A673 (cell line): Measurements from ENCODE around the gene PRAC2. TPM values are rescaled to one million over a fixed set of nuclear protein-coding genes. Genes with fewer than 3 reads are reported as not detected.

ENCODE experiments used
- BruUV-seq: library from RNA; stranded (reverse); fragments of 400-500 nt; replicated peaks from 2 replicates; lab custom pipeline; 2021; lab: Mats Ljungman, UMichigan
- CTCF ChIA-PET: fragments of 300-600 bp; sonication (Branson Sonifier 250); formaldehyde crosslinking; loops from one replicate; lab custom pipeline; 2022; ENCODE audit warnings: antibody characterized with exemption; lab: Charles Lee
- POLR2A ChIA-PET: fragments of 300-600 bp; sonication (Branson Sonifier 250); formaldehyde crosslinking; loops from one replicate; lab custom pipeline; 2022; ENCODE audit warnings: antibody characterized with exemption; ENCODE audit not compliant: low non-redundant PET; lab: Charles Lee
- DNase-seq: peaks from one replicate; pipeline ENCODE4 v3.0.0-alpha.2; 2015; ENCODE audit warnings: low spot score
- H3K27ac ChIP-seq: fragments of 200-600 bp; sonication (generic); 2 replicates; pipeline ENCODE4 v1.5.1; 2016; ENCODE audit warnings: mixed run types, low read depth, mild to moderate bottlenecking, mixed read lengths, antibody characterized with exemption, low read length; ENCODE audit not compliant: poor library complexity, severe bottlenecking
- H3K27me3 ChIP-seq: fragments of 200-600 bp; sonication (generic); replicated peaks from 2 replicates; pipeline ENCODE4 v1.6.1; 2017; ENCODE audit warnings: mixed run types, low read depth, mild to moderate bottlenecking, mixed read lengths, antibody characterized with exemption, low read length; ENCODE audit not compliant: insufficient read depth, poor library complexity
- H3K36me3 ChIP-seq: fragments of 200-600 bp; sonication (generic); 2 replicates; pipeline ENCODE4 v1.6.1; 2016; ENCODE audit warnings: mixed run types, mild to moderate bottlenecking, mixed read lengths, antibody characterized with exemption, low read length; ENCODE audit not compliant: insufficient read depth, poor library complexity, severe bottlenecking
- H3K4me1 ChIP-seq: fragments of 200-600 bp; sonication (generic); 2 replicates; pipeline ENCODE4 v1.6.1; 2017; ENCODE audit warnings: mixed run types, mild to moderate bottlenecking, mixed read lengths, antibody characterized with exemption, low read length; ENCODE audit not compliant: insufficient read depth, poor library complexity, severe bottlenecking
- H3K4me3 ChIP-seq: fragments of 200-600 bp; sonication (generic); 2 replicates; pipeline ENCODE4 v1.5.1; 2016; ENCODE audit warnings: low read depth, mixed run types, mild to moderate bottlenecking, mixed read lengths, low read length; ENCODE audit not compliant: poor library complexity, severe bottlenecking
- H3K9me3 ChIP-seq: fragments of 200-600 bp; sonication (generic); 2 replicates; pipeline ENCODE4 v1.6.1; 2016; ENCODE audit warnings: mixed run types, low read depth, mild to moderate bottlenecking, mixed read lengths, antibody characterized with exemption, low read length; ENCODE audit not compliant: poor library complexity, severe bottlenecking
- EZH2 ChIP-seq: fragments of 200-600 bp; sonication (generic); IDR thresholded peaks from 2 replicates; pipeline ENCODE4 v1.6.1; 2017; ENCODE audit warnings: borderline replicate concordance, low read depth, mild to moderate bottlenecking, mixed read lengths, antibody characterized with exemption, low read length; ENCODE audit not compliant: poor library complexity, severe bottlenecking
- intact Hi-C: fragments of 100-400 bp; cut with micrococcal nuclease; formaldehyde crosslinking; loops from one replicate; pipeline ENCODE4 v1.10.0; 2022; ENCODE audit not compliant: unreplicated experiment
- microRNA-seq: library from miRNA; unstranded; fragments of <30 nt; microRNA quantifications from one replicate; pipeline ENCODE4 v1.2.0, GENCODE V29; 2021
- total RNA-seq: library from RNA; stranded (reverse); gene quantifications from 2 replicates; pipeline ENCODE4 v1.2.3, GENCODE V29; 2021
- TF ChIP-seq, protein P1 (sequence below): fragments of 300-800, 200-600 bp; sonication (generic); conservative IDR thresholded peaks from 2 replicates; pipeline ENCODE4 v1.5.1; 2017; ENCODE audit warnings: low read depth, mild to moderate bottlenecking, antibody characterized with exemption, low read length, moderate library complexity, mixed read lengths

PRAC2 gene
- total RNA-seq, 1 experiment from 2014 or later: 25.5 TPM

DNA sequence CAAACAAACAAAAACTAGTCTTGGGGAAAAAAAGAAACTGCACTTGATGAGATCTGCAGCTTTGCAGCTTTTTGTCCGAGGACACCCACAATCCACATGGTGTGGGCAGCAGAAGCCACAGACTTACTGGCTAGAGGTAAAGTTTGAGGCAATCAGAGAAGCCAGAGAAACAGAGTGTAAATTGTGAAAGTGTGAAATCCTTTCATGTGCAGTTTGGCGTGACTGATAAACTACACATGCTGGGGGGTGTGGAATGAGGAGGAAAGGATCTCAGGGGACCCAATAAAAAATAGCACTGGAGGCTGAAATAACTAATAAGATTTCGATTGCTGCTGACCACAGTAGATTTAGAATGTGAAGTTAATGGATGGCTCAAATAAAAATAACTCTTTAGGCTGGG lies 48.0 kb downstream of the PRAC2 start:
- DNase-seq: peak; percentile 67
- peak overlapping the region; percentile 26 for H3K27ac ChIP-seq
- no peak for TF ChIP-seq EZH2
- TF ChIP-seq, protein P1, sequence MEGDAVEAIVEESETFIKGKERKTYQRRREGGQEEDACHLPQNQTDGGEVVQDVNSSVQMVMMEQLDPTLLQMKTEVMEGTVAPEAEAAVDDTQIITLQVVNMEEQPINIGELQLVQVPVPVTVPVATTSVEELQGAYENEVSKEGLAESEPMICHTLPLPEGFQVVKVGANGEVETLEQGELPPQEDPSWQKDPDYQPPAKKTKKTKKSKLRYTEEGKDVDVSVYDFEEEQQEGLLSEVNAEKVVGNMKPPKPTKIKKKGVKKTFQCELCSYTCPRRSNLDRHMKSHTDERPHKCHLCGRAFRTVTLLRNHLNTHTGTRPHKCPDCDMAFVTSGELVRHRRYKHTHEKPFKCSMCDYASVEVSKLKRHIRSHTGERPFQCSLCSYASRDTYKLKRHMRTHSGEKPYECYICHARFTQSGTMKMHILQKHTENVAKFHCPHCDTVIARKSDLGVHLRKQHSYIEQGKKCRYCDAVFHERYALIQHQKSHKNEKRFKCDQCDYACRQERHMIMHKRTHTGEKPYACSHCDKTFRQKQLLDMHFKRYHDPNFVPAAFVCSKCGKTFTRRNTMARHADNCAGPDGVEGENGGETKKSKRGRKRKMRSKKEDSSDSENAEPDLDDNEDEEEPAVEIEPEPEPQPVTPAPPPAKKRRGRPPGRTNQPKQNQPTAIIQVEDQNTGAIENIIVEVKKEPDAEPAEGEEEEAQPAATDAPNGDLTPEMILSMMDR: no peak
- no peaks in the 10 kb centered on the region for H3K27me3 ChIP-seq
- intact Hi-C loops: no loop called here
- H3K4me1 ChIP-seq: peaks cover 8% of the 10 kb centered on the region
- ChIA-PET POLR2A (no interaction called here), CTCF (no interaction called here)
- no TSS peak for BruUV-seq
- no peaks in the 10 kb centered on the region for H3K9me3 ChIP-seq
- no peak overlapping the region for H3K4me3 ChIP-seq
- H3K36me3 ChIP-seq: no peaks in the 10 kb centered on the region

- CTCF ChIA-PET: no interaction called here
- H3K4me1 ChIP-seq: peaks cover 8% of the 10 kb centered on the region
- H3K4me3 ChIP-seq: no peak overlapping the region
- TF ChIP-seq, protein P1: no peak
- no peak for TF ChIP-seq EZH2
- H3K9me3 ChIP-seq: no peaks in the 10 kb centered on the region
- no peak overlapping the region for H3K27ac ChIP-seq
- DNase-seq: no peak
- no TSS peak for BruUV-seq
- H3K36me3 ChIP-seq: no peaks in the 10 kb centered on the region
- no peaks in the 10 kb centered on the region for H3K27me3 ChIP-seq
- intact Hi-C loops: no loop called here
- POLR2A ChIA-PET: interaction anchor here (0.6 kb wide), 1 partner anchor 50 kb away, joined by 4 read pairs; the partner anchor contains the start of gene PRAC2
These were observed 50.3 kb downstream of the PRAC2 start for GRCh38 chr17:48773245-48773644.

Small RNAs within 50 kb of the gene (microRNA-seq; reads per million reads assigned to microRNA genes)
- gene MIR3185: not detected

Other genes starting within 250 kb of the PRAC2 start
- not detected in 2 replicates for gene HOXB1, start 192.2 kb upstream of the PRAC2 start, total RNA-seq
- 34.5 and 37.8 TPM in 2 replicates for gene HOXB2, start 178.1 kb upstream of the PRAC2 start, total RNA-seq
- gene HOXB4, start 144.8 kb upstream of the PRAC2 start, total RNA-seq: 9.7 and 11.9 TPM in 2 replicates
- 40.7 and 46.1 TPM in 2 replicates for gene HOXB3, start 132.9 kb upstream of the PRAC2 start, total RNA-seq
- 5.9 and 6.4 TPM in 2 replicates for gene HOXB5, start 129.4 kb upstream of the PRAC2 start, total RNA-seq
- gene HOXB6, start 118.2 kb upstream of the PRAC2 start, total RNA-seq: 19.8 and 27.6 TPM in 2 replicates
- 32.2 and 37.9 TPM in 2 replicates for gene HOXB7, start 112.2 kb upstream of the PRAC2 start, total RNA-seq
- gene HOXB8, start 107.9 kb upstream of the PRAC2 start, total RNA-seq: 13.1 and 16.3 TPM in 2 replicates
- gene HOXB9, start 96.8 kb upstream of the PRAC2 start, total RNA-seq: 8.2 and 14.6 TPM in 2 replicates
- gene PRAC1, start 667 bp upstream of the PRAC2 start, total RNA-seq: 78.3 and 129 TPM in 2 replicates
- gene HOXB13, start 5.6 kb downstream of the PRAC2 start, total RNA-seq: 11.7 and 15.8 TPM in 2 replicates
- gene TTLL6, start 94.0 kb downstream of the PRAC2 start, total RNA-seq: 2.1 and 2.3 TPM in 2 replicates
- gene CALCOCO2, start 107.8 kb downstream of the PRAC2 start, total RNA-seq: 88.4 and 118 TPM in 2 replicates
- 132 and 136 TPM in 2 replicates for gene ATP5MC1, start 169.6 kb downstream of the PRAC2 start, total RNA-seq
- 108 and 114 TPM in 2 replicates for gene UBE2Z, start 185.2 kb downstream of the PRAC2 start, total RNA-seq
- 177 and 188 TPM in 2 replicates for gene SNF8, start 221.7 kb downstream of the PRAC2 start, total RNA-seq
- 0.88 and 1.1 TPM in 2 replicates for gene GIP, start 245.4 kb downstream of the PRAC2 start, total RNA-seq